SH-SY5Y (cell line): Measurements from ENCODE around the gene PRR7.

Experiments used
- GATA2 ChIP-seq: IDR thresholded peaks from 2 replicates; pipeline ENCODE4 v1.6.1; 2011; ENCODE audit warnings: mild to moderate bottlenecking, low read depth, low read length
- GATA3 ChIP-seq: IDR thresholded peaks from 2 replicates; pipeline ENCODE4 v1.6.1; 2011; ENCODE audit warnings: low read depth, mild to moderate bottlenecking, low read length, moderate library complexity

DNA sequence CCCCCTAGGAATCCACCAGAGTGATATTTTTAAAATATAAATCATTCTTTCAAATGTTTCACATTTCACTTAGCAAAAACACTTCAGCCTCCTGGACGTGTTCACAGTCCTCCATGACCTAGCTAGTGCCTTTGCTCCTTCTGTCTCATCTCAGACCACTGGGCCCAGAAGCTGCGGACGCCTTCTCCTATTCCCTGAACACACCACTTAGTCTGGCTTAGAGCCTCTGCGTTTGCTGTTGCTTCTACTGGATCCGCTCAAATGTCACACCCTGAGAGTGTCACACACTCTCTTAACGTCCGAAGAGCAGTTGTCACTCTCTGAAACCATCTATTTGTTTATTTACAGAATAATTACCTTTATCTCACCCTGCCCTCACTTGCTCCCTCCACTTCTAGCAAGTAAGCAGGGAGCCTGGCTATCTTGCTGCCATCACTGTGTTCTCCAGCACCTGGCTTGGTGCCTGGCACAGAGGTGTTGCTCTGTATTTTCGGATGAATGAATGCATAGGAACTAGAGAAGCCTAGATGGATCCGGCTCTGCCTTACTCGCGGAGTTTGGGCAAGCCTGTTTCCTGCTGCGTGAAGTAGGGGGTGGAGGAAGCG is 21.3 kb upstream of the PRR7 start:
- TF ChIP-seq GATA2 (no peak), GATA3 (no peak)
